OCI-LY7 (cell line): ENCODE measurements around the gene TRIB2. TPM values are rescaled to one million over a fixed set of nuclear protein-coding genes. Genes with fewer than 3 reads are reported as not detected.

Source experiments
- BruUV-seq: library from RNA; stranded (reverse); fragments of 400-500 nt; replicated peaks from 2 replicates; lab custom pipeline; 2021; lab: Mats Ljungman, UMichigan
- CTCF ChIA-PET: fragments of 300-600 bp; sonication (Branson Sonifier 250); formaldehyde crosslinking; loops from one replicate; lab custom pipeline; 2022; ENCODE audit warnings: antibody characterized with exemption; ENCODE audit not compliant: unreplicated experiment; lab: Charles Lee
- POLR2A ChIA-PET: fragments of 300-600 bp; sonication (Branson Sonifier 250); formaldehyde crosslinking; loops from one replicate; lab custom pipeline; 2022; ENCODE audit warnings: antibody characterized with exemption; lab: Charles Lee
- DNase-seq: peaks from one replicate; pipeline ENCODE4 v3.0.0-alpha.2; 2015; ENCODE audit warnings: low spot score
- H2AFZ ChIP-seq: fragments of 200-600 bp; sonication (generic), shearing (Covaris generic); 2 replicates; pipeline ENCODE4 v1.6.1; 2014; ENCODE audit warnings: mild to moderate bottlenecking, antibody characterized with exemption, low read length, moderate library complexity
- H3K27ac ChIP-seq: fragments of 200-600 bp; sonication (generic); 2 replicates; pipeline ENCODE4 v1.5.1; 2014; ENCODE audit warnings: mixed run types, low read depth, mild to moderate bottlenecking, moderate library complexity, low read length, inconsistent platforms; ENCODE audit not compliant: poor library complexity, severe bottlenecking
- H3K36me3 ChIP-seq: fragments of 200-600 bp; sonication (generic); 2 replicates; pipeline ENCODE4 v1.6.1; 2014; ENCODE audit warnings: mild to moderate bottlenecking, antibody characterized with exemption, low read length, moderate library complexity, mixed read lengths; ENCODE audit not compliant: insufficient read depth
- H3K4me1 ChIP-seq: fragments of 200-600 bp; sonication (generic); 2 replicates; pipeline ENCODE4 v1.5.1; 2014; ENCODE audit warnings: mild to moderate bottlenecking, low read length; ENCODE audit not compliant: insufficient read depth, poor library complexity, severe bottlenecking
- H3K4me2 ChIP-seq: fragments of 200-600 bp; sonication (generic); 2 replicates; pipeline ENCODE4 v1.6.1; 2014; ENCODE audit warnings: mild to moderate bottlenecking, low read length
- H3K4me3 ChIP-seq: fragments of 200-600 bp; sonication (generic); 2 replicates; pipeline ENCODE4 v1.5.1; 2014; ENCODE audit warnings: mild to moderate bottlenecking, low read depth, low read length; ENCODE audit not compliant: poor library complexity, severe bottlenecking
- H3K79me2 ChIP-seq: fragments of 200-600 bp; sonication (generic); 2 replicates; pipeline ENCODE4 v1.6.1; 2016; ENCODE audit warnings: low read depth, mild to moderate bottlenecking, low read length, moderate library complexity, mixed read lengths; ENCODE audit not compliant: insufficient read depth
- H3K9me2 ChIP-seq: fragments of 200-600 bp; sonication (generic); 2 replicates; pipeline ENCODE4 v1.6.1; 2016; ENCODE audit warnings: mild to moderate bottlenecking, low read length, mixed read lengths; ENCODE audit not compliant: insufficient read depth
- H3K9me3 ChIP-seq: fragments of 200-600 bp; sonication (generic); 2 replicates; pipeline ENCODE4 v1.6.1; 2014; ENCODE audit warnings: mild to moderate bottlenecking, mixed run types, low read length, mixed read lengths
- H4K20me1 ChIP-seq: fragments of 200-600 bp; sonication (generic); 2 replicates; pipeline ENCODE4 v1.6.1; 2014; ENCODE audit warnings: mild to moderate bottlenecking, antibody characterized with exemption, low read length, moderate library complexity, mixed read lengths; ENCODE audit not compliant: insufficient read depth
- EZH2phosphoT487 ChIP-seq: fragments of 200-600 bp; sonication (generic); IDR thresholded peaks from 2 replicates; pipeline ENCODE4 v1.6.1; 2018; ENCODE audit warnings: low read depth, borderline replicate concordance, mild to moderate bottlenecking, mixed run types, antibody characterized with exemption, low read length, moderate library complexity, mixed read lengths
- intact Hi-C: fragments of 100-400 bp; cut with micrococcal nuclease; formaldehyde crosslinking; loops from one replicate; pipeline ENCODE4 v1.10.0; 2022; ENCODE audit not compliant: unreplicated experiment
- total RNA-seq, 2 experiments: library from RNA; depleted of rRNA in 1 of 2; stranded (reverse); fragments of >200 nt in 1 of 2; shearing (Covaris generic) in 1 of 2; gene quantifications; 2 replicates each; pipeline ENCODE4 v1.2.3, GENCODE V29; 2014 to 2022
- TF ChIP-seq, protein P1 (sequence below): fragments of 200-600 bp; sonication (generic); conservative IDR thresholded peaks from 2 replicates; pipeline ENCODE4 v1.5.1; 2014; ENCODE audit warnings: mild to moderate bottlenecking, antibody characterized with exemption, low read length, moderate library complexity, mixed read lengths

The TRIB2 gene
- total RNA-seq, 2 experiments from 2014 or later = 18.8 to 26.0 TPM

DNA sequence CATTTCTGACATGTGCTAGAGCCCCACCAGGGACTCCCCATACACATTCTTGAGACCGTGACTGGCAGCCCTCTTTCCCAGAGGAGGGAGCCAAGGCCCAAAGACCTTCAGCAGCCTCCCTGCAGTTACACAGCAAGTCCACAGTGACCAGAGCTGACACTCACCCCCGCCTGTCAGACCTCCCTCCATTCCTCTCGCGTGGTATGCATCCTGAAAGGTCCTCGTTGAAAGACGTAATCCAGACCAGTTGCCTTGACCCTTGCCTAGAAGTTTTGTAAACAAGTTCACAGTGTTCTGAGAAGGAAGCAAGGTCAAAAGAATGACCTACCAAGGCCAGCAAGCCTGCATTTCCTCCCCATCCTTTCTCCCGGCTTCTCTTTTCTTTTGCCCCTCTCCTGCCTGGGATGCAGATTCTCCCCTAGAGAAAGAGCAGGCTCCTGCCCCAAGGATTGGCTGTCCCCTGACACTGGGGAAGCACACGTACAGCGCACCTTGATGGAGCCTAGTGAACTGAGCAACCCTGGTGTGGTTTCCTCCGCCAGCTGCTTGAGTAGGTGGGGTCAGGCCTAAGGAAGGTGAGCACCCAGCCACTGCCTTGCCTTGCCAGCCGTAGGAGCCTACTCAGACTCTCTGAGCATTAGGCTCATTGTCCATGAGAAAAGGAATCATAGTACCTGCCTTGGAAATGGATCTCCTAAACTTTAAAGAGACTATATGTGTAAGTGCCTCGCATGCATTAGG, 18.3 kb downstream of the TRIB2 start:
- H3K79me2 ChIP-seq = no peaks in the 10 kb centered on the region
- BruUV-seq = no TSS peak
- POLR2A ChIA-PET = no interaction called here
- H3K9me3 ChIP-seq = no peaks in the 10 kb centered on the region
- no peak overlapping the region for H3K4me3 ChIP-seq
- H3K27ac ChIP-seq = no peak overlapping the region
- H3K4me2 ChIP-seq = no peak overlapping the region
- no peak overlapping the region for H2AFZ ChIP-seq
- H4K20me1 ChIP-seq = no peaks in the 10 kb centered on the region
- no peaks in the 10 kb centered on the region for H3K9me2 ChIP-seq
- peaks cover 7% of the 10 kb centered on the region for H3K4me1 ChIP-seq
- intact Hi-C loops = no loop called here
- H3K36me3 ChIP-seq = no peaks in the 10 kb centered on the region
- no peak for TF ChIP-seq EZH2phosphoT487
- TF ChIP-seq, protein P1, sequence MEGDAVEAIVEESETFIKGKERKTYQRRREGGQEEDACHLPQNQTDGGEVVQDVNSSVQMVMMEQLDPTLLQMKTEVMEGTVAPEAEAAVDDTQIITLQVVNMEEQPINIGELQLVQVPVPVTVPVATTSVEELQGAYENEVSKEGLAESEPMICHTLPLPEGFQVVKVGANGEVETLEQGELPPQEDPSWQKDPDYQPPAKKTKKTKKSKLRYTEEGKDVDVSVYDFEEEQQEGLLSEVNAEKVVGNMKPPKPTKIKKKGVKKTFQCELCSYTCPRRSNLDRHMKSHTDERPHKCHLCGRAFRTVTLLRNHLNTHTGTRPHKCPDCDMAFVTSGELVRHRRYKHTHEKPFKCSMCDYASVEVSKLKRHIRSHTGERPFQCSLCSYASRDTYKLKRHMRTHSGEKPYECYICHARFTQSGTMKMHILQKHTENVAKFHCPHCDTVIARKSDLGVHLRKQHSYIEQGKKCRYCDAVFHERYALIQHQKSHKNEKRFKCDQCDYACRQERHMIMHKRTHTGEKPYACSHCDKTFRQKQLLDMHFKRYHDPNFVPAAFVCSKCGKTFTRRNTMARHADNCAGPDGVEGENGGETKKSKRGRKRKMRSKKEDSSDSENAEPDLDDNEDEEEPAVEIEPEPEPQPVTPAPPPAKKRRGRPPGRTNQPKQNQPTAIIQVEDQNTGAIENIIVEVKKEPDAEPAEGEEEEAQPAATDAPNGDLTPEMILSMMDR = no peak
- CTCF ChIA-PET = no interaction called here
- no peak for DNase-seq

- no peaks in the 10 kb centered on the region for H3K79me2 ChIP-seq
- DNase-seq = no peak
- no peak overlapping the region for H3K4me2 ChIP-seq
- no peak overlapping the region for H2AFZ ChIP-seq
- POLR2A ChIA-PET = interaction anchor here (0.6 to 1.4 kb wide), 3 partner anchors 9 to 399 kb away, joined by 3 to 5 read pairs (median 3); no protein-coding TSS in a partner anchor
- no peaks in the 10 kb centered on the region for H3K9me3 ChIP-seq
- no peak for TF ChIP-seq EZH2phosphoT487
- TF ChIP-seq, protein P1 = no peak
- CTCF ChIA-PET = interaction anchor here (1.7 kb wide), 1 partner anchor 9 kb away, joined by 5 read pairs; no protein-coding TSS in a partner anchor
- BruUV-seq = no TSS peak
- H3K9me2 ChIP-seq = no peaks in the 10 kb centered on the region
- intact Hi-C loops = no loop called here
- H3K4me3 ChIP-seq = no peak overlapping the region
- H3K27ac ChIP-seq = no peak overlapping the region
- no peaks in the 10 kb centered on the region for H3K36me3 ChIP-seq
- no peaks in the 10 kb centered on the region for H4K20me1 ChIP-seq
- no peaks in the 10 kb centered on the region for H3K4me1 ChIP-seq
These were observed 20.6 kb downstream of the TRIB2 start for GRCh38 chr2:12737297-12737696.
